K562 (cell line): ENCODE data around the gene HAP1. TPM values are rescaled to one million over a fixed set of nuclear protein-coding genes. Genes with fewer than 3 reads are reported as not detected.

ENCODE experiments used
- ETV1 ChIP-seq: fragments of 450-650 bp; conservative IDR thresholded peaks from 2 replicates; pipeline ENCODE4 v1.6.1; 2016; ENCODE audit warnings: missing genetic modification characterization, control low read depth, low read depth, missing compliant biosample characterization
- HES1 ChIP-seq: fragments of 450-650 bp; IDR thresholded peaks from 2 replicates; pipeline ENCODE4 v1.6.1; 2016; ENCODE audit warnings: low read depth, mild to moderate bottlenecking, moderate library complexity
- HMG20A ChIP-seq: fragments of 450-650 bp; formaldehyde crosslinking; conservative IDR thresholded peaks from 2 replicates; pipeline ENCODE4 v1.4.0; 2020; ENCODE audit warnings: mild to moderate bottlenecking, mixed read lengths
- KLF6 ChIP-seq: fragments of 250-450 bp; sonication (Bioruptor Pico); IDR thresholded peaks from 2 replicates; pipeline ENCODE4 v1.4.0; 2020; ENCODE audit warnings: mild to moderate bottlenecking, moderate library complexity, borderline replicate concordance
- LARP7 ChIP-seq: fragments of 450-650 bp; IDR thresholded peaks from 2 replicates; pipeline ENCODE4 v1.6.1; 2016
- RBM14 ChIP-seq: fragments of 200-400 bp; formaldehyde crosslinking; IDR thresholded peaks from 2 replicates; pipeline ENCODE4 v1.6.1; 2018; ENCODE audit warnings: low read depth, mild to moderate bottlenecking, low read length, moderate library complexity, borderline replicate concordance; ENCODE audit not compliant: insufficient read depth
- RNF219 ChIP-seq: fragments of 250-450 bp; sonication (Bioruptor Pico); IDR thresholded peaks from 2 replicates; pipeline ENCODE4 v1.5.0; 2022; ENCODE audit warnings: mild to moderate bottlenecking
- SETDB1 ChIP-seq: IDR thresholded peaks from one replicate; pipeline ENCODE4 v1.6.1; 2012; ENCODE audit warnings: low read length, control low read depth, inconsistent platforms
- TARDBP ChIP-seq: fragments of 450-650 bp; IDR thresholded peaks from 2 replicates; pipeline ENCODE4 v1.6.1; 2016
- TCF7L2 ChIP-seq: fragments of 150-350 bp; IDR thresholded peaks from 2 replicates; pipeline ENCODE4 v1.6.1; 2016; ENCODE audit warnings: low read depth, mild to moderate bottlenecking, low read length, moderate library complexity
- TGIF2 ChIP-seq: sonication (generic); formaldehyde crosslinking; IDR thresholded peaks from 2 replicates; pipeline ENCODE4 v1.8.1; 2022; ENCODE audit warnings: mild to moderate bottlenecking, missing genetic modification reagents, moderate library complexity
- TRIM24 ChIP-seq, 2 experiments: fragments of 450-650 bp; IDR thresholded peaks; 2 replicates each; pipeline ENCODE4 v1.6.1; 2016
- ZBED1 ChIP-seq: IDR thresholded peaks from 2 replicates; pipeline ENCODE4 v1.6.1; 2014
- ZKSCAN1 ChIP-seq: fragments of 150-350 bp; IDR thresholded peaks from 2 replicates; pipeline ENCODE4 v1.6.1; 2016; ENCODE audit warnings: low read depth, low read length
- ZNF24 ChIP-seq: fragments of 450-650 bp; IDR thresholded peaks from 2 replicates; pipeline ENCODE4 v1.6.1; 2016
- ZNF324 ChIP-seq: fragments of 250-450 bp; sonication (Bioruptor Pico); IDR thresholded peaks from 2 replicates; pipeline ENCODE4 v1.4.0; 2020; ENCODE audit warnings: mild to moderate bottlenecking
- ZNF707 ChIP-seq: fragments of 250-450 bp; sonication (Bioruptor Pico); conservative IDR thresholded peaks from 2 replicates; pipeline ENCODE4 v1.8.0; 2022; ENCODE audit warnings: inconsistent platforms, mild to moderate bottlenecking, moderate library complexity
- polyA plus RNA-seq, 8 experiments: library from polyadenylated mRNA; depleted of rRNA in 4 of 8; stranded (reverse) in 5 of 8; unstranded in 3 of 8; fragments of >200 nt; fragmentation: Nextera tagmentation in 2 of 8; fragmentation: Illumina TruSeq in 1 of 8; extraction: Ambion mirVana in 2 of 8; extraction: Trizol in 1 of 8; gene quantifications; 2 replicates each; pipeline versions ENCODE4 v1.2.1 to v1.2.3, GENCODE V29; 2011 to 2014; ENCODE audit warnings: inconsistent platforms in 1 of 8, missing spikeins in 1 of 8
- total RNA-seq, 7 experiments: library from RNA; depleted of rRNA in 6 of 7; stranded (reverse); fragments of >200 nt in 6 of 7; fragmentation: Illumina TruSeq in 2 of 7; extraction: Trizol in 2 of 7; gene quantifications; 2 replicates each; pipeline versions ENCODE4 v1.2.1 to v1.2.3, GENCODE V29; 2011 to 2021; ENCODE audit warnings: low replicate concordance in 1 of 7
- TF ChIP-seq, protein P1 (sequence below), 2 experiments: fragments of 200-800 bp in 1 of 2; sonication (Bioruptor generic) in 1 of 2; sonication (generic) in 1 of 2; formaldehyde crosslinking in 1 of 2; IDR thresholded peaks in 1 of 2; conservative IDR thresholded peaks in 1 of 2; 2 replicates each; pipeline versions ENCODE4 v1.5.0 to v1.6.1; 2016 to 2020; ENCODE audit warnings: missing compliant biosample characterization in 1 of 2, missing genetic modification characterization in 1 of 2, missing genetic modification reagents in 1 of 2
- TF ChIP-seq, protein P2 (sequence below): fragments of 450-650 bp; IDR thresholded peaks from 2 replicates; pipeline ENCODE4 v1.6.1; 2017; ENCODE audit warnings: mild to moderate bottlenecking, moderate library complexity
- TF ChIP-seq, protein P3 (sequence below): fragments of 450-650 bp; formaldehyde crosslinking; IDR thresholded peaks from 2 replicates; pipeline ENCODE4 v1.4.0; 2020; ENCODE audit warnings: mild to moderate bottlenecking

The HAP1 gene
- total and polyA plus RNA-seq, 9 of the 15 experiments (the other 6 are each of a cell fraction or from before 2014, with no cell fraction given) = under 0.01 to 0.09 (median 0.04) TPM; not detected in 6

- TF ChIP-seq KLF6 (CRISPR knock-in tag) = peak; percentile 97; the same call in 1 of the 2 replicates
- TF ChIP-seq ZKSCAN1 = no peak; the same call in 1 of the 2 replicates
- TF ChIP-seq TCF7L2 = 0 out of 2 replicates have a peak, but pooled peaks have one; percentile 21
- peak; percentile 76; the same call in 1 of the 2 replicates for TF ChIP-seq TARDBP
- no peak; a peak in 1 of 4 replicates for TF ChIP-seq TRIM24 (IDR thresholded peaks at IDR 0.05)
- TF ChIP-seq, protein P1, sequence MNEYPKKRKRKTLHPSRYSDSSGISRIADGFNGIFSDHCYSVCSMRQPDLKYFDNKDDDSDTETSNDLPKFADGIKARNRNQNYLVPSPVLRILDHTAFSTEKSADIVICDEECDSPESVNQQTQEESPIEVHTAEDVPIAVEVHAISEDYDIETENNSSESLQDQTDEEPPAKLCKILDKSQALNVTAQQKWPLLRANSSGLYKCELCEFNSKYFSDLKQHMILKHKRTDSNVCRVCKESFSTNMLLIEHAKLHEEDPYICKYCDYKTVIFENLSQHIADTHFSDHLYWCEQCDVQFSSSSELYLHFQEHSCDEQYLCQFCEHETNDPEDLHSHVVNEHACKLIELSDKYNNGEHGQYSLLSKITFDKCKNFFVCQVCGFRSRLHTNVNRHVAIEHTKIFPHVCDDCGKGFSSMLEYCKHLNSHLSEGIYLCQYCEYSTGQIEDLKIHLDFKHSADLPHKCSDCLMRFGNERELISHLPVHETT (CRISPR knock-in tag; conservative IDR thresholded peaks at IDR 0.05 in 1 of 2, IDR thresholded peaks at IDR 0.05 in 1 of 2) = peak in 1 of 2 experiments; percentile 64; a peak in 1 of 4 replicates
- peak; percentile 70; the same call in 1 of the 2 replicates for TF ChIP-seq LARP7
- TF ChIP-seq ZNF707 = peak; percentile 63
- TF ChIP-seq ETV1 (tag) = peak; percentile 92
- no peak for TF ChIP-seq SETDB1
- no peak for TF ChIP-seq HES1
- TF ChIP-seq ZNF324 (CRISPR knock-in tag) = no peak
- TF ChIP-seq, protein P2, sequence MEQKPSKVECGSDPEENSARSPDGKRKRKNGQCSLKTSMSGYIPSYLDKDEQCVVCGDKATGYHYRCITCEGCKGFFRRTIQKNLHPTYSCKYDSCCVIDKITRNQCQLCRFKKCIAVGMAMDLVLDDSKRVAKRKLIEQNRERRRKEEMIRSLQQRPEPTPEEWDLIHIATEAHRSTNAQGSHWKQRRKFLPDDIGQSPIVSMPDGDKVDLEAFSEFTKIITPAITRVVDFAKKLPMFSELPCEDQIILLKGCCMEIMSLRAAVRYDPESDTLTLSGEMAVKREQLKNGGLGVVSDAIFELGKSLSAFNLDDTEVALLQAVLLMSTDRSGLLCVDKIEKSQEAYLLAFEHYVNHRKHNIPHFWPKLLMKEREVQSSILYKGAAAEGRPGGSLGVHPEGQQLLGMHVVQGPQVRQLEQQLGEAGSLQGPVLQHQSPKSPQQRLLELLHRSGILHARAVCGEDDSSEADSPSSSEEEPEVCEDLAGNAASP = no peak
- no peak; the same call in 1 of the 2 replicates for TF ChIP-seq RBM14
- TF ChIP-seq, protein P3, sequence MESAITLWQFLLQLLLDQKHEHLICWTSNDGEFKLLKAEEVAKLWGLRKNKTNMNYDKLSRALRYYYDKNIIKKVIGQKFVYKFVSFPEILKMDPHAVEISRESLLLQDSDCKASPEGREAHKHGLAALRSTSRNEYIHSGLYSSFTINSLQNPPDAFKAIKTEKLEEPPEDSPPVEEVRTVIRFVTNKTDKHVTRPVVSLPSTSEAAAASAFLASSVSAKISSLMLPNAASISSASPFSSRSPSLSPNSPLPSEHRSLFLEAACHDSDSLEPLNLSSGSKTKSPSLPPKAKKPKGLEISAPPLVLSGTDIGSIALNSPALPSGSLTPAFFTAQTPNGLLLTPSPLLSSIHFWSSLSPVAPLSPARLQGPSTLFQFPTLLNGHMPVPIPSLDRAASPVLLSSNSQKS (CRISPR knock-in tag) = no peak
- no peak for TF ChIP-seq ZNF24
- no peak for TF ChIP-seq HMG20A (CRISPR knock-in tag)
- TF ChIP-seq RNF219 (CRISPR knock-in tag) = peak; percentile 15; the same call in 1 of the 2 replicates
- TF ChIP-seq ZBED1 = peak; percentile 24; the same call in 1 of the 2 replicates
- TF ChIP-seq TGIF2 = peak; percentile 51; the same call in 1 of the 2 replicates
These were observed 45.6 kb downstream of the HAP1 start, which contains the start of gene EIF1 (continued) for GRCh38 chr17:41688641-41689496.
